K562 (cell line): ENCODE data around the gene RPTOR.

Experiments
- BHLHE40 ChIP-seq: IDR thresholded peaks from 2 replicates; pipeline ENCODE4 v1.6.1; 2011; ENCODE audit warnings: low read length, improper control_type of control experiment
- EZH2 ChIP-seq: IDR thresholded peaks from 2 replicates; pipeline ENCODE4 v1.6.1; 2012; ENCODE audit warnings: low read depth, mild to moderate bottlenecking, inconsistent platforms, low read length, borderline replicate concordance
- MCM2 ChIP-seq: fragments of 450-650 bp; IDR thresholded peaks from 2 replicates; pipeline ENCODE4 v1.6.1; 2017; ENCODE audit warnings: low read depth, mild to moderate bottlenecking
- SMAD2 ChIP-seq: fragments of 150-350 bp; IDR thresholded peaks from 2 replicates; pipeline ENCODE4 v1.6.1; 2014; ENCODE audit warnings: low read depth, mild to moderate bottlenecking, low read length
- TEAD4 ChIP-seq, 2 experiments: sonication (generic) in 1 of 2; formaldehyde crosslinking in 1 of 2; IDR thresholded peaks; 2 replicates each; pipeline versions ENCODE4 v1.6.1 to v1.8.0; 2012 to 2022; ENCODE audit warnings: borderline replicate concordance in 1 of 2, inconsistent platforms in 1 of 2, low read length in 1 of 2, mild to moderate bottlenecking in 1 of 2, missing genetic modification reagents in 1 of 2
- YY1 ChIP-seq, 3 experiments: IDR thresholded peaks; 2 replicates each; pipeline ENCODE4 v1.6.1; 2011; ENCODE audit warnings: low read length in 2 of 3, mild to moderate bottlenecking in 2 of 3, moderate library complexity in 2 of 3, borderline replicate concordance in 1 of 3, control low read depth in 1 of 3, low read depth in 1 of 3; ENCODE audit not compliant: insufficient read depth in 3 of 3, insufficient replicate concordance in 2 of 3, control insufficient read depth in 1 of 3, insufficient read length in 1 of 3; ENCODE audit errors: extremely low read depth in 1 of 3
- ZFP36 ChIP-seq: fragments of 150-350 bp; IDR thresholded peaks from 2 replicates; pipeline ENCODE4 v1.6.1; 2018; ENCODE audit warnings: low read length, low read depth; ENCODE audit not compliant: partially characterized antibody
- TF ChIP-seq, protein P1 (sequence below), 3 experiments: IDR thresholded peaks in 2 of 3; conservative IDR thresholded peaks in 1 of 3; 2 replicates each; pipeline ENCODE4 v1.5.1; 2011 to 2012; ENCODE audit warnings: low read length in 3 of 3, mild to moderate bottlenecking in 3 of 3, control low read depth in 2 of 3, improper control_type of control experiment in 1 of 3, inconsistent platforms in 1 of 3, low read depth in 1 of 3, mixed read lengths in 1 of 3, moderate library complexity in 1 of 3; ENCODE audit not compliant: insufficient read depth in 2 of 3

DNA sequence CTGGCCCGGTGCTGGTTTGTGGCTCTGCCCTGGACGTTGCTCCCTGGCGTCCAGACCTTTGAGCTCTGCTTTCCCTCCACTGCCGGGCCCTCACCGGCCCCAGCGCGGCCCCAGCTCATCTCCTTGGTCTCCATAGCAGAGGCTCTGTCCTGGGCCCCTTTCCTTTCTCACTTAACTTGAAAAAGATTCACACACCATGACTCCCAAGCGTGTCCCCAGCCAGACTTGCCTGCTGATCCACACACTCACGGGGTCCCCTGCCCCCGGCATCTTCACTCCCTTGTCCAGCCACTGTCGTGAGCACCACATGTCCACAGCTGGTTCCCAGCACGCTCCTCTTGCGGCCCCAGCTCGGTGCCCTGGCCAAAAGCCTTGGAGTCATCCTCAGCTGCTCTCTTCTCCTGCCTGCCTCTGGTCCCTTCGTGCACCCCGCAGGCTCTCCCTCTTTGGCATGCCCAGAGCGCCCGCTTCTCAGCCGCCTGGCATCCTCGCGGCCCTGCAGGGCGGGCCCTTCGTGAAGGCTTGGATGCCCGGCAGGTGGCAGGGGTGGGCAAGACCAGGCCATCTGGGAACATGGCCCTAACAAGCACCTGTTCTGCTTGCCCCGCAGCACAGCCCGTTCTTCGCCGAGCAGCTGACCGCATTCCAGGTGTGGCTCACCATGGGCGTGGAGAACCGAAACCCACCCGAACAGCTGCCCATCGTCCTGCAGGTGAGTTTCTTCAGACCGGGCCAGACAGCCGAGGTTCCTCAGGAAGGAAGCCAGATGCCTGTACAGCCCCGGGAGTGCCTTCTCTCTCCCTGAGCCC lies 301.4 kb downstream of the RPTOR start:
- TF ChIP-seq, protein P1, sequence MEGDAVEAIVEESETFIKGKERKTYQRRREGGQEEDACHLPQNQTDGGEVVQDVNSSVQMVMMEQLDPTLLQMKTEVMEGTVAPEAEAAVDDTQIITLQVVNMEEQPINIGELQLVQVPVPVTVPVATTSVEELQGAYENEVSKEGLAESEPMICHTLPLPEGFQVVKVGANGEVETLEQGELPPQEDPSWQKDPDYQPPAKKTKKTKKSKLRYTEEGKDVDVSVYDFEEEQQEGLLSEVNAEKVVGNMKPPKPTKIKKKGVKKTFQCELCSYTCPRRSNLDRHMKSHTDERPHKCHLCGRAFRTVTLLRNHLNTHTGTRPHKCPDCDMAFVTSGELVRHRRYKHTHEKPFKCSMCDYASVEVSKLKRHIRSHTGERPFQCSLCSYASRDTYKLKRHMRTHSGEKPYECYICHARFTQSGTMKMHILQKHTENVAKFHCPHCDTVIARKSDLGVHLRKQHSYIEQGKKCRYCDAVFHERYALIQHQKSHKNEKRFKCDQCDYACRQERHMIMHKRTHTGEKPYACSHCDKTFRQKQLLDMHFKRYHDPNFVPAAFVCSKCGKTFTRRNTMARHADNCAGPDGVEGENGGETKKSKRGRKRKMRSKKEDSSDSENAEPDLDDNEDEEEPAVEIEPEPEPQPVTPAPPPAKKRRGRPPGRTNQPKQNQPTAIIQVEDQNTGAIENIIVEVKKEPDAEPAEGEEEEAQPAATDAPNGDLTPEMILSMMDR (IDR thresholded peaks at IDR 0.05 in 2 of 3, conservative IDR thresholded peaks at IDR 0.05 in 1 of 3; ENCODE audit: insufficient read depth in 2 of 3, low read depth in 1 of 3, low read length in 3 of 3), result no peak
- TF ChIP-seq YY1 (IDR thresholded peaks at IDR 0.05; ENCODE audit: borderline replicate concordance in 1 of 3, control insufficient read depth in 1 of 3, extremely low read depth in 1 of 3, insufficient read depth in 3 of 3, insufficient read length in 1 of 3, insufficient replicate concordance in 2 of 3, low read depth in 1 of 3, low read length in 2 of 3), result no peak
- no peak for TF ChIP-seq MCM2
- no peak for TF ChIP-seq SMAD2
- TF ChIP-seq TEAD4 (IDR thresholded peaks at IDR 0.05; ENCODE audit: low read length), result no peak
- TF ChIP-seq TEAD4 (CRISPR knock-in tag; IDR thresholded peaks at IDR 0.05; ENCODE audit: borderline replicate concordance), result no peak
- TF ChIP-seq ZFP36, result no peak
- no peak for TF ChIP-seq EZH2
- no peak for TF ChIP-seq BHLHE40
